NCI-H2196 treated with DMSO at 0.1 percent for 48 hours (cell line): Measurements from ENCODE around the gene GNG12.
"Not testable (repeated sequence)": the region's sequence is repeated elsewhere in the genome, so short reads cannot be mapped to it uniquely, and the experiment has no call there.

ENCODE experiments used
- DNase-seq: peaks from one replicate; lab custom pipeline; 2025; ENCODE audit not compliant: unreplicated experiment; lab: John Stamatoyannopoulos, UW

GNG12 gene

DNA sequence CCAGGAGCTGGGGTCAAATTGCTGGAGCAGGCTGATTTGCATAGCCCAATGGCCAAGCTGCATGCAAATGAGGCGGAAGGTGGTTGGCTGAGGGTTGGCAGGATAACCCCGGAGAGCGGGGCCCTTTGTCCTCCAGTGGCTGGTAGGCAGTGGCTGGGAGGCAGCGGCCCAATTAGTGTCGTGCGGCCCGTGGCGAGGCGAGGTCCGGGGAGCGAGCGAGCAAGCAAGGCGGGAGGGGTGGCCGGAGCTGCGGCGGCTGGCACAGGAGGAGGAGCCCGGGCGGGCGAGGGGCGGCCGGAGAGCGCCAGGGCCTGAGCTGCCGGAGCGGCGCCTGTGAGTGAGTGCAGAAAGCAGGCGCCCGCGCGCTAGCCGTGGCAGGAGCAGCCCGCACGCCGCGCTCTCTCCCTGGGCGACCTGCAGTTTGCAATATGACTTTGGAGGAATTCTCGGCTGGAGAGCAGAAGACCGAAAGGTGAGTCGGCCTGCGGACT, 148.2 kb downstream of the GNG12 start, which contains the start of gene GADD45A:
Gene GADD45A (plus strand): TSS at position 135 of the 491 bp plus-strand sequence. CDS start 294 bp downstream, at position 429.
- DNase-seq = peak; percentile 99

DNA sequence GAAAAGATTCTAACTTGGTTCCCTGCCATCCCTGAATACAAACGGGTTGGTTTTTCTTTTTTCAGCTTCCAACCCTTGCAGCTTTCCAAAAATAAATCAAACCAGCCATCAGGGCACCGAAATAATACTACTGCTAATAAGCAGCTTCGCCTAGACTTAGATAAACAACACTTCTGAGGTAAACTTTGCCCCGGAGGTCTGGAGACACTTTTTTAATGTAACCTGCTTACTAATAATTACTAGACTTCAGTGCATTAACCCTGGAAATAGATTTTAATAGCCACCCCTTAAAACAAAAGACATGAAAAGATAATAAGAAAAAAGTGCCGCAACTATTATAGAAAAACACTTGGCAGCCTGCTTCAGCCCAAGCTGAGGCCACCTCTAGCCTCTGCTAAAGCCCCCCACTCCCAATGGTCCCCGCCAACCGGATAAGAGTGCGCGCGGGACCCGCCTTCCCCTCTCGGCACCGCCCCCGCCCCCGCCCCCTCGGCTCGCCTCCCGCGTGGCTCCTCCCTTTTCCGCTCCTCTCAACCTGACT, 148.7 kb downstream of the GNG12 start:
- no peak for DNase-seq

DNA sequence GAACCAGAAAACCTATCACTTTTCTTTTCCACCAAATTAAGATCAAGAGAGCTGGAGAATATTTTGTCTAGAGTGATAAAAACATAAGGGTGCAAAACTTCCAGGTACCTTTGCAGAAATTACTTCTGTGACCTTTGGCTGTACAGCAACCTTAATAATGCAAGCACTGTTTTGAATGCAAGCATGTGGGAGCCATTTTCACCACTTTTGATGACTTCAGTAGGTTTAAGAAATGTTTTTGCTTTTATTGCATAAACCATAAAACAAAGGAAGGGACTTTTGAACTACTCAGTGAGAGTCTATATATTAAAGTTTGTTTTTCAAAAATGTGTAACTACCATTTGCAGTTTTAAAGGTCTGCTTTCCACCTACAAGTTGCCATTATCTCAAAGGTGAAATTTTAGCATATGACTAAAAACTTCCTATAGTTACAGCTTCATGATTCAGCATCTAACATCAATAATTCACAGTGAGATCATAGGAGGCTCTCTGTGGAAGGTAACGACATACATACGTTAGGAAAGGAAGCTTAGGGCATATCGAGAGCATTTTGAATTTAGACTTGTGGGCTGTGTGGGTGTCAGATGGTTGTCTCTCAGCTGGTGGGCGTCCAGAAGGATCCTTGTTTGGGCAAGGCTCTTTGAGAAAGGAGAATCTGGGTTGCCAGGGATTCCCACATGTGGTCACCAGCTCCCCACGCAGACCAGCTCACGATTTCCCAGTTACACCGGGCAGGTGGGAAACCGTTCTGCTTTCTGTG, 149.3 kb downstream of the GNG12 start:
- DNase-seq = no peak

DNA sequence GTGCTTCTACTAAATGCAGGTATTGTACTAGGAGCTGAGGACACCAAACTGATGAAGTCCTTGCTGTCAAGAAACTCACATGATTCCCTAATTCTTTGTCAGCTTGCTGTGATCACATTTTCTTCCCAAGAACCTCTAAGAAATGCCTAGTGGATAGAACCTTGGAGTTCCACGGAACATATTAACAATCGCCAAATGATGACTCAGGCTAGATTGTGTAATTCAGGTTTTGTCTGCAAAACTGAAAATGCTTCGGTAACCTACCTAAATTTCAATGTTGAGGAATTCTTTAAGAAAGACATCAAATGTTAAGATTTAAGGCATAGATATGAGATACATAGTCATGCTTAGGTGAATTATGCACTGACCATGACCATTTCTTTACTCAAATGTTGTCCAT, 150.0 kb downstream of the GNG12 start:
- no peak for DNase-seq

DNA sequence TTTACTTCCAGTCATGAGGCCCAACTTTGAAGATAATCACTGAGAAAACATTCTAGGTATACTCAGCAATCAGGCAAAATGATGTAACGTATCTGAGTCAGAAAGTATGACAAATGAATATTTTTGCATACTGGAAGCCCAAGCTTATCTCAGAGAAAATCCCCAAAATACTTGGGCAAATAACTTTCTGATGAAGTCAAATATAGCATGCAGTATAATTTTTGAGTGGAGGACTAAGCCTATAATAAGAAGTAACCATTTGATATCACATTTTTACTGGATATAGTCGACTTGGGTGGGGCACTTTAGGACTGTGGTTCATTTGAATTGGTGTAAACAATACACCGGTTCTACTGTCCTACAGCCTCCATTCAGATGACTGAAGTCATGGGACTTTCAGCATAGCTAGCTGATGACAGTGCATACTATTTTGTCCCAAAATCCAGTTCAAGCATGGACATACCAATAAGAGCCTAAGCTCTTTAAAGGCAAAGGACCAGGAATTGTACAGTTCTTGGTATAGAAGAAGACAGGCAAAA, 150.5 kb downstream of the GNG12 start:
- no peak for DNase-seq

DNA sequence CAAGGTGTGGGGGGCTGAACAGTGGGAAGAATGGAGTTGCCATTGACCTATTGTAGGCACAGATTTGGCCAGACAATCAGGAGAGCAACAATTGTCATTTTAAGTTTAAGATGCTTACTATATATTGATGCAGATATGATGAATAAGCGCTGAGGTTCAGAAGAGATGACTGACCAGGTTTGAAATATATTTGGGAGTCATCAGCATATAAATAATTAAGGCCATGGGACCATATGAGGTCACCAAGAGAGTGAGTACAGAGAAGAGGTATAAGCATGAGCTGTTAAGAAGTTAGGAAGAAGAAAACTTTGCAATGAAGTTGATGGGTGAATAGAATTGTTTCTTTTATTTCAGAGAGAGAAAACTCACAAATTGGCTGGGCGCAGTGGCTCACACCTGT, 152.8 kb downstream of the GNG12 start:
- no peak for DNase-seq

DNA sequence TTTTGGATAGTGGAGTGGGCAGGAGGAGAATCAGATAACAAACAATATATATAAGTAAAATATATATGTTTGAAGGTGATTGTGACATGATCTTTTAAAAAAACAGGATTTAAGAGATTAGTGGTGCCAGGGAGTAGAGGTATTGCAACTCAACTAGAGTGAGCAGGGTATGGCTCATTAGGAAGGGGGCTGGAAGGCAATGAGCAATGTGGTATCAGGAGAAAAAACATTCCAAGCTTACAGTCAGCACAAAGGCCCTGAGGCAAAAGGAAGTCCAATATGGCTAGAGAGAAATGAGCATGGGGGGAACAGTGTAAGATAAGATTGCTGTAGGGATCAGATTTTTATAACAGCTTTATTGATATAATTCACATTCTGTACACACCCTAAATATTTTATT, 153.6 kb downstream of the GNG12 start:
- no peak for DNase-seq

DNA sequence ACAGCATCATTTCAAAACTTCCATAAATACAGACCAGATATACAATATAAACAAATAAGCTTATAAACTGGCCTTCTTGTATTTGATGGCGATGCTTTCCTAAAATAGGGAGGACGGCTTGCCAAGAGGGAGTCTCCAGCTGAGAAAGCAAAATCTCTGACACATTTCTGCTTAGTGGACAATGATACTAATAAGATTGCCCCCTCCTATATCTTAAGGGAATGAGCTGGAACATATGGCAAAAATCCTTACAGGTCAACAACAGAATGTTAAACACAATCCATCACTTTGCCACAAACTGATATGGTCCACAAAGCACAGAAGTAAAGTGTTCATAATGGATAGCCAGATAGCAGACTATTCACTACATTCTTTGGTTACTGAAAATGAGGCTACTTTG, 155.3 kb downstream of the GNG12 start:
- DNase-seq = no peak

DNA sequence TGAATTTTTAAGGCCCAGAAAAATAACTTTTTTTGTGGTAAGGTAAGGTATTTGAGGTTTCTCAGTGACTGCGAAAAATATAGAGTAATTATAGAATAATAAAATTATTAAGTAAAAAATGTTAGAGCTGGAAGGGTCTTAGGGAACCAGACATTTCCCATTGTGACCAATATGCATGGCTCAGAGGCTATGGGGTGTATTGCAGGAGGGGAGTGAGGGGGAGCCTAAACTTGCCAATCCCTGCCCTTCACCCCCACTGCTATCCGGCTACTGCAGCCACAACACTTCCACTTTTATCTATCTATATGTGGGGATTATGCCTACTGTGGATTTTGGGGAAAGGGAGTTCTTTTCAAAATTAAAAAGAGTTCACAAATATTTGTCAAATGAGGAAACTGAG, 155.9 kb downstream of the GNG12 start:
- no peak for DNase-seq

DNA sequence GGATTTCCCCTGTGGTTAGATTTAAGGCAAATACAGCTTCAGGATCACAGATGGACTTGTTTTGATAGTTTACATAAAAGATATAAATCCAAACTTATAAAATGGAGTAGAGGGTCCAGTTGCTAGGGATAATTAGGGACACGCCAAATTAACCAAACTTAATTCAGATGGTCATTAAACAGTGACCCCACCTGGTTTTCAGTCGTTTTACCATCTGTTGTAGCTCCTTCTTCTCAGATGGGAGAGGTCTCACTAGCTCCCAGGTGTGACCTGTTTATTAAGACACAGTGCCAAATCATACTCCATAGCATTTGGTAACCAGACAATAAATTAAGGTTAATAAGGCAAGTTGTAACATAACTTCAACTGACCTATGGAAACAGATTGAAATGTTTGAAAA, 156.3 kb downstream of the GNG12 start:
- no peak for DNase-seq

DNA sequence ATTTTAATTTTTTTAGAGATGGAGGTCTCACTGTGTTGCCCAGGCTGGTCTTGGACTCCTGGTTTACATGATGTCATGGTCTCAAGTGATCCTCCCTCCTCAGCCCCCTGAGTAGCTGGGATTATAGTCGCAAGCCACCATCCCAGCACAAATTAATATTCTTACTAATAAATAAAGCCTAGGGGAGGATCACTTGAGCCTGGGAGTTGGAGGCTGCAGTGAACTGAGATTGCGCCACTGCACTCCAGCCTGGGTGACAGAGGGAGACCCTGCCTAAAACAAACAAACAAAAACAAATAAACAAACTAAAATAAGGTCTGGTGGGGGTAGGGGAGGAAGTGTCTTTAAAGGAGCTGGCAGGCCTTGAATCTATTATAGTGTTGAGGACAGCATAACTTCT, 157.0 kb downstream of the GNG12 start:
- no peak for DNase-seq

DNA sequence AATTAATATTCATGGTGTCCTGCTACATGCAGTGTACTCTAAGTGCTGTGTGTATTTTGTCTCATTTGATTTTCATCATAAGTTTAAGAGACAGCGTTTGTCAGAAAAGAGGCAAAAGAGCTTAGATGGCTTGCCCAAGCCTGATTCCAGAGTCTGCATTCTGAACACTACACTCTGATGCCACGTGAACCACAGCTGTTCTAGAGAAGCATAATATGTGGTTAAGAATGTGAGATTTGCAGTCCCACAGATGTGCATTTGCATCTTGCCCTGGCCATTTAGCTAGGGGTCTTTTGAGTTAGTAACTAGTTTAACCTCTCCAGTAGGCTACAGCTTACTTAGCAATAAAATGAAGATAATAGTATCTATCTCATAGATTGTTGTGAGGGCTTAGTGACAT, 157.5 kb downstream of the GNG12 start:
- no peak for DNase-seq

DNA sequence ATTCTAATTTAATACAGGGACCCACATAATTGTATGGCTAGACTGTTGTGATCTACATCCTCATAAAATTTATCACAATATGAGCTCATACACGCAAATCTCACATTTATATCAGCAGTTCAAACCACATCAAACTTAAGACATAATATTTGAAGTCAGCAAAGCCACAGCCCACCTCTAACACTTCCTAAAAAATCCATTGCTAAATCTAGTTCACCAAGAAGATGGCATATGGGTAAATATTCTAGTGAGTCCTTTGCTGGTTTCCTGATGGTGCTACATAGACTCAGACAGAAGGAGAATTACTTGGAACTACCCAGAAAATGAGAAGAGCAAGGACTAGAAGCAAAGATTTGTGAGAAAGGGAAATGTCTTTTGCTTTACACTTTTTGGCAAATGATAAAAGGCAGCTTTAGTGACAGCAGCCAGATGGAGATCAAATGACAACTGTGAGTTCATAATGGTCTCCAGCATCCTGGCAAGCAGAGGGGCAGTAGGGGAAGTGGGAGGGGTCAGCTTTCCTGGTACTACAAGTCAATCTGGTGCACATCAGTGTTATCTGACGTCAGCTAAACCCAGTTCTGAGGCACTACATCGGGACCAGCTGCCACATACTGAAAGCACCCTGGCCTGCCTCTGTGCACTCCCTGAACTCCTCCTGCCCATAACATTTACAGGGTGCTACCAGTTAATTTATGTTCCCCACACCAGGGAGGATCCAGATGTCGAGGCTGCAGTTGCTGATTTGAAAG, 158.8 kb downstream of the GNG12 start:
- DNase-seq = peak; percentile 84

DNA sequence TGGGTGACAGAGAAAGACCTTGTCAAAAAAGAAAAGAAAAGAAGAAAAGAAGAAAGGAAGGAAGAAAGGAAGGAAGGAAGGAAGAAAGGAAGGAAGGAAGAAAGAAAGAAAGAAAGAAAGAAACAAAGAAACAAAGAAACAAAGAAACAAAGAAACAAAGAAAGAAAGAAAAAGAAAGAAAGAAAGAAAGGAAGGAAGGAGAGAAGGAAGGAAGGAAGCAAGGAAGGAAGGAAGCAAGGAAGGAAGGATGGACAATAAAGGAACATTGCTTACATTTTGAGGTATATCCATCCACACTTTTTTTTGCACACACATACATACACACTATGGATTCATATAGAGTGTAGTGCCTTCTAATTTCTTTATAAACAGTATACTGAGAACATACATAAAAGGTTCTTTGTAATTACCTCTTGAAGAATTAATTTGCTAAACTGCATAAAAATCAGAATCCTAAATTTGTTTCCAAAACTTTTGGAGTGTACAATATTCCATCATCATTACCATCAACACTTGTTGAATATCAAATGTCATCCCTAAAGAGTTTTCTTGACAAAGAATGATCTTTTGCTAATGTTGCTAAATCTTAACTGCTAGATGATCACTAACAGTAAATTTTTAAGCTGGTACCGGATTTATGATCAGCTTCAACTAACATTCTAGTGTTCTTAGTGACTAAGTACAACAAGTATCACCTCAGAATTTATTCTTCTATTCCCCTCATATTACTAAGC, 159.6 kb downstream of the GNG12 start:
- no peak for DNase-seq

DNA sequence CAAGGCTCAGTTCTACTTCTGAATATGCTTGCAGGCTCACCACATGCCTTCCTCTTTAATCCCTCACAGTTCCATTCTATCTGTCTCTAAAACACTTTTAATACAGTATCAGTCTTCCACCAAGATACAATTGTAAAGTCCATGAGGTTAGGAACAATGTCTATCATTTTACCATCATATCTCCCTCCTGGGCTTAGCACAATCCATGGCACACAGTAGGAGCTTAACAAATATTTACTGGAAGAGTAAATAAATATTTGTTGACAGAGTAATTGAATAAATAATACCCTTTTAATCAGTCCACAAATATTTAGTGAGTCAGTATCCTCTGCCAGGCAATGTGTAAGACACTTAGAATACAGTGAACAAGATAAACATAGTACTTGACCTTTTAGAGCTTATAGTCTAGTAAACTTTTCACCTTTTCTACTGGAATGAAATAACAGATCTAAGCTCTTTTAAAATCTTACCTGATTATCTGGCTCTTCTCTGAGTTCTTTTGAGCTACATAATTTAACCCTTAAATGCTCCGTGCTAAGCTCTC, 160.9 kb downstream of the GNG12 start:
- DNase-seq = no peak

DNA sequence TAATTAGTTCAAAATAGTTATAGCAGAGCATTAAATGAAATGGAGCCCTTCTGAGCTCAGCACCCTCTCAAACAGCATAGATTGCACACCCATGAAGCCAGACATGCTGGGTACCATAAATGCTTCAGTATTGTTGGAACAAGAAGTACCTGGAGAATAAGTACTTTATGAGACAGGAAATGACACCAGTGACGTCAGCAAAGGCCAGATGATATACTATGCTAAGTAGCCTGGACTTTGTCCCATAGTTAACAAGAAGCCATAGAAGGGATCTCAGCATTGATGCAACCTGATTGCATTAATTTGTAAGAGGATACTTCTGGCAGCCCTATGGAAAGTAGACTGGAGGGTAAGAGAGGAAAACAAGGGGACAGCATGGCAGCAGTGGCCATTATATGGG, 164.6 kb downstream of the GNG12 start:
- DNase-seq = no peak

DNA sequence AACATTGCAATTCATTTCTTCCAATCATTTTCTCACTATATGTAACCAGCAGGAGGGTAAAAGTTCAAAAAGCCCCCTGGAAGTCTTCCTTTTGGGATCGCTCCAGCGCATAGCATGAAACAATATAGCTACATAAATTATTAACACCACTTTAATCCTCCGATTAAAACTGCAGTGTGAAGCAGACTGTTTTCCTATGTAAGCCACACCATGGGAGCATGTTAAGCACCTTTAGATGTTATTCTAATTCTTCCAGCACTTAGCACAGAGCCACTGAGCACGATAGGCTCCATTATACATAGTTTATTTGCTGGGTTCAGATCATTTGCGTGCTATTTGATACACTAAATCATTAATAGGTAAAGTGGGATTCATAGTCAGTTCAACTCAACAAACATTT, 166.6 kb downstream of the GNG12 start:
- no peak for DNase-seq

DNA sequence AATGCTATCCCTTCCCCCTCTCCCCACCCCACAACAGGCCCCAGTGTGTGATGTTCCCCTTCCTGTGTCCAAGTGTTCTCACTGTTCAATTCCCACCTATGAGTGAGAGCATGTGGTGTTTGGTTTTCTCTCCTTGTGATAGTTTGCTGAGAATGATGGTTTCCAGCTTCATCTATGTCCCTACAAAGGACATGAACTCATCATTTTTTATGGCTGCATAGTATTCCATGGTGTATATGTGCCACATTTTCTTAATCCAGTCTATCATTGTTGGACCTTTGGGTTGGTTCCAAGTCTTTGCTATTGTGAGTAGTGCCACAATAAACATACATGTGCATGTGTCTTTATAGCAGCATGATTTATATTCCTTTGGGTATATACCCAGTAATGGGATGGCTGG, 168.0 kb downstream of the GNG12 start:
- not testable (repeated sequence) for DNase-seq

DNA sequence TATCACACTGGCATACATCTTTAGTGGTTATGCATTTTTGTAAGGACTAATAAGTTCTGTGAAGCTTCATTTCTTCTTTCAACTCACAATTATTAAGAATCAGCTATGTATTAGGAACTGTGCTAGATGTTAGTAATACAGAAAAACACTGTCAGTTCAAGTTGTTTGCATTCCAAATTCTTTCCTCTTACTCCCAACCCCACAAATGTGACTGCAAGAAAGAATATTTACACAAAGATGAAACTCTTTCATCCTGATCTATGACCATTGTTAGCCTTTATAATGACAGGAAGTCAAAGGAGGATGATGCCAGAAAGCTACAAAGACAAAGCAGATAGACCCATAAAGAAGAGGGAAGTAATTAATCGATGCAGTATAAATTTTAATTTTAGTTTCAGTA, 169.2 kb downstream of the GNG12 start:
- no peak for DNase-seq

DNA sequence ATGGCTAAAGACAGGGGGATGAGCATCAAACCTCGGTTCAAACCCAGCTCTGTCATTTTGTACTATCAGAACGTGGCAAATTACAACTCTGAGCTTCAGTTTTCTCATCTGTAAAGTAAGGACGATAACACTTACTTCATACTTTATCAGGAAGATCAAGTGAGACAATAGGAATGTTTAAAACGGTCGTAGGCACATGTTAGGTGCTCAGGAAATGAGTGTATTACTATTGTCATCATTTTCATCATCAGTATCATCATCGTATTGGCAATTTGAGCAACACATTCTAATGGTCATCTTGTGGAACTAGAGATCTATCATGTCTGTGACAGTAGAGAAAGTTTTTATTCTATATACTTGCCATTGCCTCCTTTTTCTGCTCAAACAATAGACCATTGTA, 170.4 kb downstream of the GNG12 start:
- no peak for DNase-seq

DNA sequence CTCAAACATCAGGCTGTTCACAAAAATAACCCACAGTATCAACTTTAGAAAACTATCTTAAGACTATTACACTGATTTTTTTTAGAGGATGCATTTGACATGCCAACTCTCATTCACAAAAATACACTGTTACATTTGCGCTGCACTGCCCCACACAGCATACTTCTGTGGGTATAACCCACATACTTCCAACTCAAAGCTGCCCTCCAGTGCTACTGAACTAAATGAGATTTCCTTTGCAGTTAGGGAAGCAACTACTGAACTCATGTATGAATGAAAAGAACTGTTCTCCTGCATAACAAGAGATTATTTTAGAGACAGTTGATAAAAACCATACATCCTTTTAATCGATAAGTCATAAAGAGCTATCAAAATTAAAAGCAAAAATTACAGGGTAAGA, 174.0 kb downstream of the GNG12 start:
- no peak for DNase-seq
